H1 (cell line): ENCODE measurements around the gene KLHL5. TPM values are rescaled to one million over a fixed set of nuclear protein-coding genes. Genes with fewer than 3 reads are reported as not detected.

Source experiments
- CEBPB ChIP-seq: IDR thresholded peaks from 2 replicates; pipeline ENCODE4 v1.6.1; 2012; ENCODE audit warnings: low read depth, low read length
- polyA plus RNA-seq, 7 experiments: library from polyadenylated mRNA; depleted of rRNA in 3 of 7; stranded (reverse) in 5 of 7; unstranded in 2 of 7; fragments of >200 nt in 5 of 7; fragments of 200-250 nt in 2 of 7; gene quantifications; 1 replicate in 5 of 7; 2 replicates in 1 of 7; 4 replicates in 1 of 7; pipeline versions ENCODE4 v1.2.1 to v1.2.3, GENCODE V29; 2011 to 2013; ENCODE audit warnings: missing spikeins in 2 of 7, mixed read lengths in 2 of 7
- total RNA-seq: library from RNA; stranded (reverse); fragmentation: NEBNext Ultra II Directional; extraction: Animal tissue kit (Norgen Biotek cat#: 25700); gene quantifications from 2 replicates; pipeline ENCODE4 v1.2.1, GENCODE V29; 2021

KLHL5 gene
- total and polyA plus RNA-seq, 2 of the 8 experiments (the other 6 are each of a cell fraction or from before 2014, with no cell fraction given), result 13.0 to 23.6 TPM

DNA sequence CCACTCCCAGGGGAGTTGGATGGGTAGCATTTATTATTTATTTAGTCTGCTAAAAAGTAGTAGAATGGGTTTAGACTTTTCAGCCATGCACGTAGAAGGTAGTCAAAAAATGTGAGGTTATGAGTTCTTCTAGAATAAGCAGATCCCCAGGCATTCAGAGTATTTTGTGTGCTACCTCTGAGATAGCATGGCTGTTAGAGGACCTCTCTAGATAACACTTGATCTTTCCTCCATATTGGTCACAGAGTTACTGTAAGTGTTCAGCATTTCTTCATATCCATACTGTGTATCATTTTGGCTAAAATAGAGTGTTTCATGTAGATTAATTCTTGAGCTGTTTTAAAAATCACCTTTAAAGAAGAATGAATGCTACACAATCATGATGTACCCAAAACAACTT lies 58.4 kb downstream of the KLHL5 start (continued):
- TF ChIP-seq CEBPB, result no peak
